ENCODE measurements around the gene NR5A2. TPM values are rescaled to one million over a fixed set of nuclear protein-coding genes. Genes with fewer than 3 reads are reported as not detected.

NR5A2 gene
- total RNA-seq, 6 donors from 2014 or later, result under 0.01 to 7.8 (median 2.1) TPM

GRCh38 chr1:200206761-200207160 lies 179.3 kb downstream of the NR5A2 start:
- no peak overlapping the region for H3K27ac ChIP-seq
- H3K4me1 ChIP-seq, result no peaks in the 10 kb centered on the region
- H3K9me3 ChIP-seq, result no peaks in the 10 kb centered on the region
- DNase-seq (no peak), ATAC-seq (ENCODE audit: low FRiP score in 2 of 2) (no peak)
- 51 to 67% methylated on average over 1 of the region's 1 CpG for WGBS, 2 donors
- TF ChIP-seq CTCF (IDR thresholded peaks at IDR 0.05) (no peak), EP300 (IDR thresholded peaks at IDR 0.05) (no peak), POLR2A (IDR thresholded peaks at IDR 0.05) (no peak), POLR2AphosphoS5 (IDR thresholded peaks at IDR 0.05) (no peak)
- no peak overlapping the region for H3K4me3 ChIP-seq
- no peaks in the 10 kb centered on the region for H3K36me3 ChIP-seq
- no peaks in the 10 kb centered on the region for H3K27me3 ChIP-seq

GRCh38 chr1:200207711-200208126 lies 180.2 kb downstream of the NR5A2 start:
- ATAC-seq (ENCODE audit: low FRiP score in 2 of 2) (no peak), DNase-seq (no peak)
- no peaks in the 10 kb centered on the region for H3K36me3 ChIP-seq
- TF ChIP-seq EP300 (IDR thresholded peaks at IDR 0.05), result no peak
- TF ChIP-seq CTCF (IDR thresholded peaks at IDR 0.05), result no peak
- TF ChIP-seq POLR2AphosphoS5 (IDR thresholded peaks at IDR 0.05), result no peak
- no peak for TF ChIP-seq POLR2A (IDR thresholded peaks at IDR 0.05)
- H3K4me3 ChIP-seq, result no peak overlapping the region
- H3K9me3 ChIP-seq, result no peaks in the 10 kb centered on the region
- H3K27me3 ChIP-seq, result no peaks in the 10 kb centered on the region
- H3K27ac ChIP-seq, result no peak overlapping the region
- no peaks in the 10 kb centered on the region for H3K4me1 ChIP-seq
- 66 to 67% methylated on average over 6 of the region's 6 CpGs for WGBS, 2 donors

GRCh38 chr1:200211157-200211556 lies 183.6 kb downstream of the NR5A2 start:
- no peak overlapping the region for H3K4me3 ChIP-seq
- H3K27me3 ChIP-seq, result no peaks in the 10 kb centered on the region
- no peaks in the 10 kb centered on the region for H3K36me3 ChIP-seq
- DNase-seq, result no peak
- ATAC-seq (ENCODE audit: low FRiP score in 2 of 2), result no peak
- H3K27ac ChIP-seq, result no peak overlapping the region
- H3K9me3 ChIP-seq, result no peaks in the 10 kb centered on the region
- no peak for TF ChIP-seq CTCF (IDR thresholded peaks at IDR 0.05)
- no peak for TF ChIP-seq POLR2A (IDR thresholded peaks at IDR 0.05)
- TF ChIP-seq EP300 (IDR thresholded peaks at IDR 0.05), result no peak
- TF ChIP-seq POLR2AphosphoS5 (IDR thresholded peaks at IDR 0.05), result no peak
- no peaks in the 10 kb centered on the region for H3K4me1 ChIP-seq
- 77 to 78% methylated on average over 7 of the region's 7 CpGs for WGBS, 2 donors

GRCh38 chr1:200213392-200213791 lies 185.9 kb downstream of the NR5A2 start:
- Histone ChIP-seq H3K4me3 (no peak overlapping the region), H3K9me3 (no peaks in the 10 kb centered on the region), H3K27me3 (no peaks in the 10 kb centered on the region), H3K4me1 (no peaks in the 10 kb centered on the region), H3K36me3 (no peaks in the 10 kb centered on the region), H3K27ac (no peak overlapping the region)
- TF ChIP-seq POLR2A (IDR thresholded peaks at IDR 0.05) (no peak), CTCF (IDR thresholded peaks at IDR 0.05) (no peak), EP300 (IDR thresholded peaks at IDR 0.05) (no peak), POLR2AphosphoS5 (IDR thresholded peaks at IDR 0.05) (no peak)
- ATAC-seq (ENCODE audit: low FRiP score in 2 of 2), result no peak
- WGBS, 2 donors, result 88 to 96% methylated on average over 23 to 24 of the region's 24 CpGs
- peak in 1 of 2 donors; percentile 75 for DNase-seq

GRCh38 chr1:200213921-200214320 lies 186.4 kb downstream of the NR5A2 start:
- no peaks in the 10 kb centered on the region for H3K4me1 ChIP-seq
- peak in 1 of 2 donors; percentile 62 for DNase-seq
- H3K27me3 ChIP-seq, result no peaks in the 10 kb centered on the region
- H3K9me3 ChIP-seq, result no peaks in the 10 kb centered on the region
- no peak for ATAC-seq (ENCODE audit: low FRiP score in 2 of 2)
- no peaks in the 10 kb centered on the region for H3K36me3 ChIP-seq
- TF ChIP-seq CTCF (IDR thresholded peaks at IDR 0.05) (no peak), POLR2A (IDR thresholded peaks at IDR 0.05) (no peak), POLR2AphosphoS5 (IDR thresholded peaks at IDR 0.05) (no peak), EP300 (IDR thresholded peaks at IDR 0.05) (no peak)
- H3K4me3 ChIP-seq, result no peak overlapping the region
- WGBS, 2 donors, result 95 to 98% methylated on average over 6 to 15 of the region's 15 CpGs
- no peak overlapping the region for H3K27ac ChIP-seq
